GM23248 (cell line): ENCODE measurements around the gene KCNH2. TPM values are rescaled to one million over a fixed set of nuclear protein-coding genes. Genes with fewer than 3 reads are reported as not detected.

ENCODE experiments used
- DNase-seq: peaks from one replicate; pipeline ENCODE4 v3.0.0-alpha.2; 2015
- H2AFZ ChIP-seq: fragments of 200-600 bp; sonication (generic); 2 replicates; pipeline ENCODE4 v1.6.1; 2016; ENCODE audit warnings: antibody characterized with exemption
- H3F3A ChIP-seq: fragments of 200-600 bp; sonication (generic); 2 replicates; pipeline ENCODE4 v1.6.1; 2016; ENCODE audit warnings: mild to moderate bottlenecking, antibody characterized with exemption, mixed run types; ENCODE audit not compliant: insufficient read depth
- H3K27ac ChIP-seq: fragments of 200-600 bp; sonication (generic); 2 replicates; pipeline ENCODE4 v1.5.1; 2016; ENCODE audit warnings: mild to moderate bottlenecking
- H3K27me3 ChIP-seq: fragments of 200-600 bp; sonication (generic); replicated peaks from 2 replicates; pipeline ENCODE4 v1.6.1; 2016; ENCODE audit warnings: mild to moderate bottlenecking; ENCODE audit not compliant: insufficient read depth
- H3K36me3 ChIP-seq: fragments of 200-600 bp; sonication (generic); 2 replicates; pipeline ENCODE4 v1.6.1; 2016; ENCODE audit warnings: low read depth, mild to moderate bottlenecking
- H3K4me1 ChIP-seq: fragments of 200-600 bp; sonication (generic); 2 replicates; pipeline ENCODE4 v1.6.1; 2016; ENCODE audit warnings: mild to moderate bottlenecking; ENCODE audit not compliant: insufficient read depth
- H3K4me2 ChIP-seq: fragments of 200-600 bp; sonication (generic); one replicate; pipeline ENCODE4 v1.6.1; 2016; ENCODE audit warnings: mild to moderate bottlenecking; ENCODE audit not compliant: unreplicated experiment
- H3K4me3 ChIP-seq: fragments of 200-600 bp; sonication (generic); 2 replicates; pipeline ENCODE4 v1.5.1; 2016; ENCODE audit warnings: mild to moderate bottlenecking
- H3K79me2 ChIP-seq: fragments of 200-600 bp; sonication (generic); 2 replicates; pipeline ENCODE4 v1.6.1; 2016; ENCODE audit warnings: mild to moderate bottlenecking; ENCODE audit not compliant: insufficient read depth
- H3K9ac ChIP-seq: fragments of 200-600 bp; sonication (generic); 2 replicates; pipeline ENCODE4 v1.6.1; 2016; ENCODE audit warnings: mild to moderate bottlenecking
- H3K9me2 ChIP-seq: fragments of 200-600 bp; sonication (generic); 2 replicates; pipeline ENCODE4 v1.6.1; 2016; ENCODE audit warnings: mixed run types, mild to moderate bottlenecking, moderate library complexity; ENCODE audit not compliant: insufficient read depth
- H3K9me3 ChIP-seq: fragments of 200-600 bp; sonication (generic); one replicate; pipeline ENCODE4 v1.6.1; 2017; ENCODE audit warnings: low read depth
- H4K20me1 ChIP-seq: fragments of 200-600 bp; sonication (generic); 2 replicates; pipeline ENCODE4 v1.6.0; 2016; ENCODE audit not compliant: insufficient read depth
- EZH2 ChIP-seq: fragments of 200-600 bp; sonication (generic); IDR thresholded peaks from 2 replicates; pipeline ENCODE4 v1.6.1; 2018; ENCODE audit warnings: antibody characterized with exemption, mild to moderate bottlenecking; ENCODE audit not compliant: insufficient read depth, poor library complexity, severe bottlenecking
- EZH2phosphoT487 ChIP-seq: fragments of 200-600 bp; sonication (generic); IDR thresholded peaks from 2 replicates; pipeline ENCODE4 v1.6.1; 2018; ENCODE audit warnings: antibody characterized with exemption, moderate library complexity, mild to moderate bottlenecking, low read depth; ENCODE audit not compliant: insufficient read depth
- WGBS, 2 experiments: methylation state at CpG; one replicate each; pipeline ENCODE4 v1.1.6; 2015 to 2017; ENCODE audit warnings: low lambda C conversion rate in 2 of 2, low coverage in 1 of 2; ENCODE audit errors: missing lambda C conversion rate in 2 of 2; 5-methylcytosine and 5-hydroxymethylcytosine counted together
- in situ Hi-C: fragments of 300-500 bp; cut with MboI; formaldehyde crosslinking; loops from 2 replicates; pipeline ENCODE4 v1.15.0; 2020
- polyA plus RNA-seq: library from polyadenylated mRNA; unstranded; fragments of >200 nt; fragmentation: Nextera tagmentation; extraction: Ambion mirVana; gene quantifications from 2 replicates; pipeline ENCODE4 v1.2.1, GENCODE V29; 2016
- total RNA-seq: library from RNA; depleted of rRNA; stranded (reverse); fragments of >200 nt; shearing (Covaris generic); gene quantifications from 2 replicates; pipeline ENCODE4 v1.2.3, GENCODE V29; 2014

KCNH2 gene
- total and polyA plus RNA-seq, 2 experiments from 2014 or later = not detected

- Histone ChIP-seq H3K27ac (no peak overlapping the region), H3K9me3 (no peaks in the 10 kb centered on the region), H3K79me2 (no peaks in the 10 kb centered on the region), H3F3A (no peaks in the 10 kb centered on the region), H3K27me3 (0 out of 2 replicates have a peak, but pooled peaks cover 6% of the 10 kb centered on the region), H2AFZ (no peak overlapping the region), H3K36me3 (no peaks in the 10 kb centered on the region), H4K20me1 (no peaks in the 10 kb centered on the region), H3K9me2 (no peaks in the 10 kb centered on the region), H3K9ac (no peak overlapping the region), H3K4me3 (no peak overlapping the region), H3K4me1 (no peaks in the 10 kb centered on the region), H3K4me2 (no peak overlapping the region)
- in situ Hi-C loops = no loop called here
- WGBS, 2 experiments = 36 to 38% methylated on average over 4 of the region's 4 CpGs
- no peak for DNase-seq
- TF ChIP-seq EZH2phosphoT487 (no peak), EZH2 (no peak)
These were observed 28.6 kb downstream of the KCNH2 start for GRCh38 chr7:150949564-150949963.

- H3K9ac ChIP-seq = no peak overlapping the region
- in situ Hi-C loops = no loop called here
- no peak overlapping the region for H2AFZ ChIP-seq
- H3K79me2 ChIP-seq = no peaks in the 10 kb centered on the region
- no peak for DNase-seq
- H3K27me3 ChIP-seq = 0 out of 2 replicates have a peak, but pooled peaks cover 6% of the 10 kb centered on the region
- 64 to 69% methylated on average over 13 to 15 of the region's 15 CpGs for WGBS, 2 experiments
- H4K20me1 ChIP-seq = no peaks in the 10 kb centered on the region
- no peaks in the 10 kb centered on the region for H3K4me1 ChIP-seq
- H3K9me3 ChIP-seq = no peaks in the 10 kb centered on the region
- H3K27ac ChIP-seq = no peak overlapping the region
- no peak overlapping the region for H3K4me3 ChIP-seq
- H3K36me3 ChIP-seq = no peaks in the 10 kb centered on the region
- H3K9me2 ChIP-seq = no peaks in the 10 kb centered on the region
- H3K4me2 ChIP-seq = no peak overlapping the region
- no peaks in the 10 kb centered on the region for H3F3A ChIP-seq
- TF ChIP-seq EZH2 (no peak), EZH2phosphoT487 (no peak)
These were observed 29.3 kb downstream of the KCNH2 start for GRCh38 chr7:150948791-150949251.

GRCh38 chr7:150947761-150948651, 30.1 kb downstream of the KCNH2 start:
- H3K9me3 ChIP-seq = no peaks in the 10 kb centered on the region
- no peak overlapping the region for H2AFZ ChIP-seq
- in situ Hi-C loops = no loop called here
- H3K4me1 ChIP-seq = no peaks in the 10 kb centered on the region
- TF ChIP-seq EZH2 (no peak), EZH2phosphoT487 (no peak)
- H3K27me3 ChIP-seq = 0 out of 2 replicates have a peak, but pooled peaks cover 6% of the 10 kb centered on the region
- 22 to 33% methylated on average over 17 to 32 of the region's 34 CpGs for WGBS, 2 experiments
- no peak overlapping the region for H3K4me2 ChIP-seq
- no peaks in the 10 kb centered on the region for H3K9me2 ChIP-seq
- no peak overlapping the region for H3K9ac ChIP-seq
- DNase-seq = no peak
- no peaks in the 10 kb centered on the region for H3K36me3 ChIP-seq
- H4K20me1 ChIP-seq = no peaks in the 10 kb centered on the region
- H3F3A ChIP-seq = no peaks in the 10 kb centered on the region
- H3K4me3 ChIP-seq = no peak overlapping the region
- no peak overlapping the region for H3K27ac ChIP-seq
- H3K79me2 ChIP-seq = no peaks in the 10 kb centered on the region

- Histone ChIP-seq H3K9ac (no peak overlapping the region), H3K9me2 (no peaks in the 10 kb centered on the region), H3F3A (no peaks in the 10 kb centered on the region), H3K27me3 (peaks cover 6% of the 10 kb centered on the region; the same call in 1 of the 2 replicates), H2AFZ (no peak overlapping the region), H3K79me2 (no peaks in the 10 kb centered on the region), H3K4me2 (no peak overlapping the region), H3K4me3 (no peak overlapping the region), H3K9me3 (no peaks in the 10 kb centered on the region), H3K27ac (no peak overlapping the region), H4K20me1 (no peaks in the 10 kb centered on the region), H3K4me1 (no peaks in the 10 kb centered on the region), H3K36me3 (no peaks in the 10 kb centered on the region)
- in situ Hi-C loops = no loop called here
- no peak for DNase-seq
- whole genome bisulfite sequencing, 2 experiments = 7 to 10% methylated on average over 19 to 30 of the region's 31 CpGs
- no peak for TF ChIP-seq EZH2
- TF ChIP-seq EZH2phosphoT487 = no peak
These were observed 30.8 kb downstream of the KCNH2 start for GRCh38 chr7:150947241-150947745.
